GM12878 (cell line): ENCODE data around the gene DXO. TPM values are rescaled to one million over a fixed set of nuclear protein-coding genes. Genes with fewer than 3 reads are reported as not detected.

Experiments used
- ATAC-seq: fragments of 200-7000 bp; cut with Tn5 transposase; 3 replicates; pipeline ENCODE4 v1.9.1; 2020; ENCODE audit warnings: mild to moderate bottlenecking, moderate library complexity
- BruUV-seq: library from RNA; stranded (reverse); fragments of 400-500 nt; replicated peaks from 2 replicates; lab custom pipeline; 2021; lab: Mats Ljungman, UMichigan
- CTCF ChIA-PET: fragments of 300-600 bp; sonication (Branson Sonifier 250); formaldehyde crosslinking; extraction: SDS; loops from one replicate; lab custom pipeline; 2021; ENCODE audit warnings: inconsistent platforms; lab: Yijun Ruan, JAX
- POLR2A ChIA-PET: fragments of 350-600 bp; formaldehyde crosslinking; extraction: SDS; loops from one replicate; lab custom pipeline; 2021; ENCODE audit warnings: inconsistent platforms; lab: Charles Lee
- RAD21 ChIA-PET: fragments of 300-600 bp; sonication (Branson Sonifier 250); formaldehyde crosslinking; loops from one replicate; lab custom pipeline; 2023; ENCODE audit warnings: antibody characterized with exemption; ENCODE audit not compliant: unreplicated experiment; lab: Charles Lee
- SMC1A ChIA-PET: fragments of 300-600 bp; sonication (Branson Sonifier 250); formaldehyde crosslinking; loops from one replicate; lab custom pipeline; 2023; ENCODE audit not compliant: unreplicated experiment, uncharacterized antibody; lab: Charles Lee
- DNase-seq: peaks from one replicate; pipeline ENCODE4 v3.0.0-alpha.2; 2011; ENCODE audit warnings: low read depth, low spot score
- FAIRE-seq: peaks from 3 replicates; lab custom pipeline; 2011; peaks lifted over from hg19 to GRCh38; lab: Jason Lieb, UNC
- H2AFZ ChIP-seq: 2 replicates; pipeline ENCODE4 v1.6.0; 2011; ENCODE audit warnings: low read depth, low read length, control low read depth; ENCODE audit not compliant: control insufficient read depth
- H3K27ac ChIP-seq: 2 replicates; pipeline ENCODE4 v1.5.1; 2011; ENCODE audit warnings: control low read depth; ENCODE audit not compliant: control insufficient read depth, insufficient read depth
- H3K27me3 ChIP-seq, 2 experiments: replicated peaks in 1 of 2; 2 replicates each; pipeline versions ENCODE4 v1.6.0 to v1.6.1; 2011; ENCODE audit warnings: low read length in 1 of 2; ENCODE audit not compliant: control insufficient read depth in 2 of 2, insufficient read depth in 2 of 2
- H3K36me3 ChIP-seq, 2 experiments: 2 replicates each; pipeline ENCODE4 v1.5.1; 2011; ENCODE audit warnings: low read length in 1 of 2; ENCODE audit not compliant: control insufficient read depth in 2 of 2, insufficient read depth in 2 of 2
- H3K4me1 ChIP-seq: 2 replicates; pipeline ENCODE4 v1.6.1; 2011; ENCODE audit warnings: mild to moderate bottlenecking, low read length, moderate library complexity, mixed read lengths; ENCODE audit not compliant: control insufficient read depth, insufficient read depth
- H3K4me2 ChIP-seq: 2 replicates; pipeline ENCODE4 v1.6.0; 2011; ENCODE audit warnings: control low read depth; ENCODE audit not compliant: control insufficient read depth, insufficient read depth
- H3K4me3 ChIP-seq: fragments of 200-600 bp; sonication (generic); 2 replicates; pipeline ENCODE4 v1.5.1; 2016
- H3K79me2 ChIP-seq: 2 replicates; pipeline ENCODE4 v1.6.0; 2011; ENCODE audit warnings: low read length; ENCODE audit not compliant: control insufficient read depth, insufficient read depth
- H3K9ac ChIP-seq: 2 replicates; pipeline ENCODE4 v1.8.0; 2011; ENCODE audit warnings: low read length, control low read depth, mixed read lengths; ENCODE audit not compliant: control insufficient read depth, insufficient read depth
- H3K9me3 ChIP-seq: replicated peaks from 3 replicates; pipeline ENCODE4 v1.5.1; 2011; ENCODE audit warnings: mild to moderate bottlenecking, low read length; ENCODE audit not compliant: control insufficient read depth, insufficient read depth
- H4K20me1 ChIP-seq: 2 replicates; pipeline ENCODE4 v1.6.0; 2011; ENCODE audit not compliant: control insufficient read depth, insufficient read depth
- ASH2L ChIP-seq: fragments of 300-600, 200-600 bp; sonication (generic); IDR thresholded peaks from 2 replicates; pipeline ENCODE4 v1.6.1; 2017; ENCODE audit warnings: low read depth, mild to moderate bottlenecking, borderline replicate concordance
- BHLHE40 ChIP-seq, 2 experiments: fragments of 450-650 bp in 1 of 2; IDR thresholded peaks; 2 replicates each; pipeline ENCODE4 v1.6.1; 2011 to 2017; ENCODE audit warnings: low read depth in 2 of 2, borderline replicate concordance in 1 of 2, improper control_type of control experiment in 1 of 2, low read length in 1 of 2, mild to moderate bottlenecking in 1 of 2
- EED ChIP-seq: sonication (generic); IDR thresholded peaks from 2 replicates; pipeline ENCODE4 v1.6.1; 2016; ENCODE audit warnings: antibody characterized with exemption, low read depth
- FOXM1 ChIP-seq: IDR thresholded peaks from 2 replicates; pipeline ENCODE4 v1.6.1; 2012; ENCODE audit warnings: low read depth, mild to moderate bottlenecking, inconsistent platforms, low read length, moderate library complexity
- KAT2A ChIP-seq: conservative IDR thresholded peaks from 2 replicates; pipeline ENCODE4 v1.6.1; 2011; ENCODE audit warnings: low read depth, low read length; ENCODE audit not compliant: control insufficient read depth
- MEF2A ChIP-seq: IDR thresholded peaks from 2 replicates; pipeline ENCODE4 v1.6.1; 2011; ENCODE audit warnings: low read depth, mild to moderate bottlenecking, low read length, moderate library complexity; ENCODE audit not compliant: insufficient read depth
- MYB ChIP-seq: fragments of 150-350 bp; IDR thresholded peaks from 2 replicates; pipeline ENCODE4 v1.6.1; 2014; ENCODE audit warnings: mild to moderate bottlenecking, low read depth, low read length, borderline replicate concordance
- NFXL1 ChIP-seq: fragments of 450-650 bp; IDR thresholded peaks from 2 replicates; pipeline ENCODE4 v1.6.1; 2017; ENCODE audit warnings: antibody characterized with exemption, mild to moderate bottlenecking, borderline replicate concordance
- NFYB ChIP-seq: IDR thresholded peaks from 2 replicates; pipeline ENCODE4 v1.6.1; 2011; ENCODE audit warnings: low read depth, mild to moderate bottlenecking, low read length, improper control_type of control experiment, moderate library complexity; ENCODE audit not compliant: insufficient read depth
- PAX5 ChIP-seq: IDR thresholded peaks from 2 replicates; pipeline ENCODE4 v1.6.1; 2011; ENCODE audit warnings: low read depth, low read length, borderline replicate concordance
- SUPT20H ChIP-seq: IDR thresholded peaks from 2 replicates; pipeline ENCODE4 v1.6.1; 2011; ENCODE audit warnings: low read depth, mild to moderate bottlenecking, low read length, moderate library complexity, borderline replicate concordance; ENCODE audit not compliant: control insufficient read depth
- WRNIP1 ChIP-seq: IDR thresholded peaks from 2 replicates; pipeline ENCODE4 v1.6.1; 2011; ENCODE audit warnings: low read depth, low read length, improper control_type of control experiment, borderline replicate concordance
- WGBS: methylation state at CpG from one replicate; pipeline ENCODE4 v1.1.6; 2016; ENCODE audit warnings: low lambda C conversion rate; ENCODE audit not compliant: insufficient replicate concordance, insufficient coverage; ENCODE audit errors: missing lambda C conversion rate; 5-methylcytosine and 5-hydroxymethylcytosine counted together
- in situ Hi-C: fragments of 300-500 bp; cut with MboI; formaldehyde crosslinking; loops from 9 replicates; pipeline ENCODE4 v1.14.3; 2018; ENCODE audit warnings: mixed read lengths
- intact Hi-C: fragments of 100-400 bp; cut with micrococcal nuclease; formaldehyde crosslinking; loops from one replicate; pipeline ENCODE4 v1.14.2; 2022; ENCODE audit not compliant: unreplicated experiment
- polyA plus RNA-seq, 11 experiments: library from polyadenylated mRNA; depleted of rRNA in 4 of 11; unstranded in 6 of 11; stranded (reverse) in 5 of 11; fragments of >200 nt; fragmentation: Nextera tagmentation in 4 of 11; fragmentation: Illumina TruSeq in 1 of 11; extraction: Ambion mirVana in 4 of 11; extraction: Trizol in 1 of 11; gene quantifications; 1 replicate in 1 of 11; 2 replicates in 10 of 11; pipeline versions ENCODE4 v1.2.1 to v1.2.3, GENCODE V29; 2011 to 2016; ENCODE audit warnings: inconsistent platforms in 2 of 11, missing spikeins in 2 of 11, low read depth in 1 of 11
- total RNA-seq, 4 experiments: library from RNA; depleted of rRNA in 3 of 4; stranded (reverse); fragments of >200 nt in 3 of 4; fragmentation: Illumina TruSeq in 1 of 4; extraction: Trizol in 1 of 4; gene quantifications; 2 replicates each; pipeline versions ENCODE4 v1.2.1 to v1.2.3, GENCODE V29; 2013 to 2021
- TF ChIP-seq, protein P1 (sequence below): IDR thresholded peaks from 2 replicates; pipeline ENCODE4 v1.6.1; 2012; ENCODE audit warnings: low read depth, low read length, improper control_type of control experiment
- TF ChIP-seq, protein P2 (sequence below): fragments of 450-650 bp; IDR thresholded peaks from 2 replicates; pipeline ENCODE4 v1.6.1; 2016; ENCODE audit warnings: mild to moderate bottlenecking

Gene DXO
- total and polyA plus RNA-seq, 10 of the 15 experiments (the other 5 are each of a cell fraction or from before 2014, with no cell fraction given) = 4.5 to 21.4 (median 16.3) TPM

DNA sequence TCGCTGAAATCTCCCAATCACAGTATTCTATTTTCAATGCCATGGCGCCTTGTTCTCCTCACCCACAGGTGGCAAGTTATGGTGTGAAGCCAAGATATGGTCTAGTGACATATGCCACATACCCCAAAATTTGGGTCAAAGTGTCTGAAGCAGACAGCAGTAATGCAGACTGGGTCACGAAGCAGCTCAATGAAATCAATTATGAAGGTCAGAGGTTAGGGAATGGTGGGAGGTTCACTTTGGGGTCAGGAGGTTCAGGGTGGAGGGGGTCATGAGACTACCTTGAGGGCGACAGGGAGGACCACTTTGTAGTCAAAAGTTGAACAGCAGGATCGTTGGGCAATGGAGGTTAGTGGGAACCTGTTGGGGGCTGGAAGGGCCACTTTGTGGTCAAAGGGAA is 23.6 kb downstream of the DXO start:
- no TSS peak for BruUV-seq
- ChIA-PET POLR2A (no interaction called here), CTCF (no interaction called here), RAD21 (no interaction called here), SMC1A (no interaction called here)
- Histone ChIP-seq H3K79me2 (no peaks in the 10 kb centered on the region), H3K9ac (no peak overlapping the region), H3K4me2 (no peak overlapping the region), H2AFZ (no peak overlapping the region), H3K4me3 (no peak overlapping the region), H4K20me1 (no peaks in the 10 kb centered on the region), H3K27me3 (no peaks in the 10 kb centered on the region), H3K4me1 (peaks cover 3% of the 10 kb centered on the region; the same call in 1 of the 2 replicates), H3K9me3 (no peaks in the 10 kb centered on the region), H3K36me3 (peaks cover 3 to 9% of the 10 kb centered on the region in 2 experiments; a peak in 2 of 4 replicates), H3K27ac (no peak overlapping the region)
- FAIRE-seq = no peak
- in situ Hi-C loops (no loop called here), intact Hi-C loops (no loop called here)
- TF ChIP-seq NFXL1 (no peak), WRNIP1 (no peak)
- 52% methylated on average over 5 of the region's 5 CpGs for WGBS
- DNase-seq = no peak
- no peak for ATAC-seq

DNA sequence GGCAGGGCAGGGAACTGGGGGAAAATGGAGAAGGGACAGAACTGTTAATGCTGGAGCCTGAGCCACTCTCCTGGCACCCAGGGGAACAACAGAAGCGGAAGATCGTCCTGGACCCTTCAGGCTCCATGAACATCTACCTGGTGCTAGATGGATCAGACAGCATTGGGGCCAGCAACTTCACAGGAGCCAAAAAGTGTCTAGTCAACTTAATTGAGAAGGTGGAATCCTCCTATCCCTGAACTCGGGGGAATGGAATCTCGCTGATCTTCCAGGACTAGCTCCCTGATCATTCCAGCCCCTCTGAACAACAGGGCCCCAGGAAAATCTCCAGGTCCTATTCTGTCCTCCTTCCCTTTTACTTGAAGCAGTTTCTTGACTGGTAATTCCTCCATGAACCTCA is 24.1 kb downstream of the DXO start:
- no TSS peak for BruUV-seq
- CTCF ChIA-PET = no interaction called here
- no peak for TF ChIP-seq ASH2L
- no peak for TF ChIP-seq SUPT20H
- TF ChIP-seq, protein P1, sequence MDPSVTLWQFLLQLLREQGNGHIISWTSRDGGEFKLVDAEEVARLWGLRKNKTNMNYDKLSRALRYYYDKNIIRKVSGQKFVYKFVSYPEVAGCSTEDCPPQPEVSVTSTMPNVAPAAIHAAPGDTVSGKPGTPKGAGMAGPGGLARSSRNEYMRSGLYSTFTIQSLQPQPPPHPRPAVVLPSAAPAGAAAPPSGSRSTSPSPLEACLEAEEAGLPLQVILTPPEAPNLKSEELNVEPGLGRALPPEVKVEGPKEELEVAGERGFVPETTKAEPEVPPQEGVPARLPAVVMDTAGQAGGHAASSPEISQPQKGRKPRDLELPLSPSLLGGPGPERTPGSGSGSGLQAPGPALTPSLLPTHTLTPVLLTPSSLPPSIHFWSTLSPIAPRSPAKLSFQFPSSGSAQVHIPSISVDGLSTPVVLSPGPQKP = no peak
- TF ChIP-seq BHLHE40 (IDR thresholded peaks at IDR 0.05; ENCODE audit: borderline replicate concordance in 1 of 2, low read depth in 2 of 2, low read length in 1 of 2) = no peak
- no peak for TF ChIP-seq MEF2A
- TF ChIP-seq PAX5 = no peak
- TF ChIP-seq, protein P2, sequence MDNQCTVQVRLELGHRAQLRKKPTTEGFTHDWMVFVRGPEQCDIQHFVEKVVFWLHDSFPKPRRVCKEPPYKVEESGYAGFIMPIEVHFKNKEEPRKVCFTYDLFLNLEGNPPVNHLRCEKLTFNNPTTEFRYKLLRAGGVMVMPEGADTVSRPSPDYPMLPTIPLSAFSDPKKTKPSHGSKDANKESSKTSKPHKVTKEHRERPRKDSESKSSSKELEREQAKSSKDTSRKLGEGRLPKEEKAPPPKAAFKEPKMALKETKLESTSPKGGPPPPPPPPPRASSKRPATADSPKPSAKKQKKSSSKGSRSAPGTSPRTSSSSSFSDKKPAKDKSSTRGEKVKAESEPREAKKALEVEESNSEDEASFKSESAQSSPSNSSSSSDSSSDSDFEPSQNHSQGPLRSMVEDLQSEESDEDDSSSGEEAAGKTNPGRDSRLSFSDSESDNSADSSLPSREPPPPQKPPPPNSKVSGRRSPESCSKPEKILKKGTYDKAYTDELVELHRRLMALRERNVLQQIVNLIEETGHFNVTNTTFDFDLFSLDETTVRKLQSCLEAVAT = no peak
- no peak for TF ChIP-seq FOXM1
- no peak for TF ChIP-seq MYB
- TF ChIP-seq EED = no peak
- no peak for TF ChIP-seq NFYB
- TF ChIP-seq KAT2A = no peak

More for the DNA sequence above, 24.1 kb downstream of the DXO start:
- POLR2A ChIA-PET = no interaction called here
- Histone ChIP-seq H3K4me3 (no peak overlapping the region), H3K4me2 (no peak overlapping the region), H3K9ac (no peak overlapping the region), H3K79me2 (no peaks in the 10 kb centered on the region), H3K4me1 (peaks cover 3% of the 10 kb centered on the region; the same call in 1 of the 2 replicates), H3K9me3 (no peaks in the 10 kb centered on the region), H3K36me3 (peaks cover under 1 to 7% of the 10 kb centered on the region in 2 experiments; a peak in 2 of 4 replicates), H3K27me3 (no peaks in the 10 kb centered on the region; a peak in 2 of 4 replicates), H2AFZ (no peak overlapping the region), H4K20me1 (no peaks in the 10 kb centered on the region), H3K27ac (no peak overlapping the region)
- no peak for DNase-seq
- no peak for FAIRE-seq
- SMC1A ChIA-PET = no interaction called here
- 61% methylated on average over 4 of the region's 4 CpGs for WGBS
- no peak for ATAC-seq
- intact Hi-C loops (no loop called here), in situ Hi-C loops (no loop called here)
- RAD21 ChIA-PET = no interaction called here
